HepG2 (cell line): ENCODE results near the gene SLC28A1. TPM values are rescaled to one million over a fixed set of nuclear protein-coding genes. Genes with fewer than 3 reads are reported as not detected.

Experiments
- ATAC-seq: fragments of 200-7000 bp; cut with Tn5 transposase; 3 replicates; pipeline ENCODE4 v1.9.1; 2020; ENCODE audit warnings: mild to moderate bottlenecking, moderate library complexity
- BruUV-seq: library from RNA; stranded (reverse); fragments of 400-500 nt; replicated peaks from 2 replicates; lab custom pipeline; 2021; lab: Mats Ljungman, UMichigan
- CTCF ChIA-PET: fragments of 300-600 bp; formaldehyde crosslinking; extraction: SDS; loops from one replicate; lab custom pipeline; 2021; ENCODE audit warnings: low total read pairs, inconsistent platforms, low intra/inter-chr PET ratio; lab: Yijun Ruan, JAX
- POLR2A ChIA-PET: fragments of 350-600 bp; sonication (Branson Sonifier 250); formaldehyde crosslinking; loops from one replicate; lab custom pipeline; 2020; ENCODE audit warnings: antibody characterized with exemption, inconsistent platforms; lab: Yijun Ruan, JAX
- DNase-seq: peaks from one replicate; pipeline ENCODE4 v3.0.0-alpha.2; 2015; ENCODE audit warnings: low spot score
- FAIRE-seq: peaks from 3 replicates; lab custom pipeline; 2011; peaks lifted over from hg19 to GRCh38; lab: Jason Lieb, UNC
- H2AFZ ChIP-seq: one replicate; pipeline ENCODE4 v1.6.1; 2011; ENCODE audit warnings: low read length, inconsistent platforms
- H3K27ac ChIP-seq: fragments of 300-600 bp; 3 replicates; pipeline ENCODE4 v1.8.0; 2011; ENCODE audit warnings: mixed run types, mild to moderate bottlenecking, mixed read lengths, low read length, inconsistent platforms; ENCODE audit not compliant: insufficient read depth; ENCODE audit errors: extremely low read length
- H3K27me3 ChIP-seq, 2 experiments: fragments of 200-600 bp in 1 of 2; 2 replicates in 1 of 2; 3 replicates in 1 of 2; pipeline versions ENCODE4 v1.6.0 to v1.8.0; 2011; ENCODE audit warnings: low read length in 2 of 2, mild to moderate bottlenecking in 2 of 2, moderate library complexity in 2 of 2, inconsistent platforms in 1 of 2; ENCODE audit not compliant: insufficient read depth in 2 of 2, control insufficient read depth in 1 of 2
- H3K36me3 ChIP-seq, 2 experiments: fragments of 200-600 bp in 1 of 2; replicated peaks in 1 of 2; 2 replicates in 1 of 2; 3 replicates in 1 of 2; pipeline versions ENCODE4 v1.5.1 to v1.8.0; 2011; ENCODE audit warnings: low read length in 2 of 2, inconsistent platforms in 1 of 2; ENCODE audit not compliant: insufficient read depth in 2 of 2, control insufficient read depth in 1 of 2
- H3K4me1 ChIP-seq: 2 replicates; pipeline ENCODE4 v1.5.1; 2012; ENCODE audit warnings: low read length, inconsistent platforms; ENCODE audit not compliant: insufficient read depth
- H3K4me2 ChIP-seq: 2 replicates; pipeline ENCODE4 v1.6.0; 2011; ENCODE audit warnings: low read depth, low read length, inconsistent platforms
- H3K4me3 ChIP-seq, 3 experiments: fragments of 200-600 bp in 1 of 3; sonication (generic), shearing (Covaris generic) in 1 of 3; replicated peaks in 1 of 3; 2 replicates each; pipeline ENCODE4 v1.5.1; 2011 to 2016; ENCODE audit warnings: low read length in 3 of 3, inconsistent platforms in 2 of 3, low read depth in 2 of 3, mild to moderate bottlenecking in 2 of 3, control low read depth in 1 of 3, mixed read lengths in 1 of 3; ENCODE audit not compliant: insufficient read depth in 1 of 3
- H3K79me2 ChIP-seq: one replicate; pipeline ENCODE4 v1.6.1; 2011; ENCODE audit warnings: low read length, inconsistent platforms; ENCODE audit not compliant: insufficient read depth
- H3K9ac ChIP-seq: 2 replicates; pipeline ENCODE4 v1.6.0; 2011; ENCODE audit warnings: mild to moderate bottlenecking, low read depth, low read length, inconsistent platforms; ENCODE audit not compliant: insufficient read depth
- H3K9me3 ChIP-seq: 2 replicates; pipeline ENCODE4 v1.5.1; 2012; ENCODE audit warnings: mild to moderate bottlenecking, low read length
- H4K20me1 ChIP-seq: 2 replicates; pipeline ENCODE4 v1.6.0; 2011; ENCODE audit warnings: inconsistent platforms, mild to moderate bottlenecking, low read length, moderate library complexity; ENCODE audit not compliant: insufficient read depth
- ELF4 ChIP-seq: sonication (generic); formaldehyde crosslinking; IDR thresholded peaks from 2 replicates; pipeline ENCODE4 v1.5.0; 2020; ENCODE audit warnings: missing genetic modification reagents, mild to moderate bottlenecking, moderate library complexity, borderline replicate concordance
- RBM22 ChIP-seq: fragments of 200-400 bp; formaldehyde crosslinking; optimal IDR thresholded peaks from 2 replicates; pipeline ENCODE3; 2017; ENCODE audit warnings: mild to moderate bottlenecking, low read length, moderate library complexity
- SP1 ChIP-seq, 2 experiments: fragments of 450-650 bp in 1 of 2; sonication (generic) in 1 of 2; formaldehyde crosslinking in 1 of 2; IDR thresholded peaks; 2 replicates each; pipeline versions ENCODE4 v1.4.0 to v1.6.1; 2016 to 2020; ENCODE audit warnings: missing genetic modification reagents in 1 of 2
- TEF ChIP-seq: sonication (generic); formaldehyde crosslinking; IDR thresholded peaks from 2 replicates; pipeline ENCODE4 v1.5.0; 2020; ENCODE audit warnings: missing genetic modification reagents
- ZBTB21 ChIP-seq: sonication (generic); formaldehyde crosslinking; IDR thresholded peaks from 2 replicates; pipeline ENCODE4 v1.4.0; 2020; ENCODE audit warnings: missing genetic modification reagents
- ZBTB38 ChIP-seq: sonication (generic); formaldehyde crosslinking; IDR thresholded peaks from 2 replicates; pipeline ENCODE4 v1.5.1; 2020; ENCODE audit warnings: mild to moderate bottlenecking, missing genetic modification reagents
- WGBS: methylation state at CpG from one replicate; pipeline ENCODE4 v1.1.6; 2017; ENCODE audit warnings: low lambda C conversion rate; 5-methylcytosine and 5-hydroxymethylcytosine counted together
- in situ Hi-C: cut with HindIII; loops from 2 replicates; pipeline ENCODE4 v1.10.0; 2017; ENCODE audit warnings: low pct_unique_long_range_greater_than_20kb; ENCODE audit not compliant: extremely low pct_ligation_motif_present
- intact Hi-C: fragments of 100-400 bp; cut with micrococcal nuclease; formaldehyde crosslinking; loops from one replicate; pipeline ENCODE4 v1.10.0; 2022; ENCODE audit not compliant: unreplicated experiment
- polyA plus RNA-seq, 8 experiments: library from polyadenylated mRNA; depleted of rRNA in 3 of 8; stranded (reverse) in 7 of 8; unstranded in 1 of 8; fragments of >200 nt; fragmentation: Illumina TruSeq in 4 of 8; extraction: Trizol in 4 of 8; gene quantifications; 2 replicates each; pipeline versions ENCODE4 v1.2.1 to v1.2.3, GENCODE V29; 2011 to 2016; ENCODE audit warnings: low read depth in 4 of 8, missing spikeins in 1 of 8, mixed read lengths in 1 of 8; ENCODE audit not compliant: insufficient read depth in 1 of 8
- total RNA-seq, 5 experiments: library from RNA; depleted of rRNA; stranded (reverse); fragments of >200 nt; fragmentation: Illumina TruSeq; extraction: Trizol; gene quantifications; 2 replicates each; pipeline ENCODE4 v1.2.3, GENCODE V29; 2016; ENCODE audit warnings: low read depth in 1 of 5

The SLC28A1 gene
- total and polyA plus RNA-seq, 2 of the 13 experiments (the other 11 are each of a cell fraction or from before 2014, with no cell fraction given) = 0.31 to 5.8 TPM

GRCh38 chr15:84857418-84858004, 27.0 kb upstream of the SLC28A1 start (continued):
- no peak for TF ChIP-seq RBM22
- TF ChIP-seq, all 625 proteins: peak for 0

GRCh38 chr15:84858231-84858630, 26.2 kb upstream of the SLC28A1 start:
- no peak for FAIRE-seq
- ChIA-PET CTCF (no interaction called here), POLR2A (no interaction called here)
- peak overlapping the region in 1 of 3 experiments; percentile 13; a peak in 1 of 6 replicates for H3K4me3 ChIP-seq
- peak; percentile 63 for ATAC-seq
- H3K36me3 ChIP-seq = no peaks in the 10 kb centered on the region
- no peaks in the 10 kb centered on the region for H4K20me1 ChIP-seq
- no TSS peak for BruUV-seq
- intact Hi-C loops = no loop called here
- peak overlapping the region; percentile 25; the same call in 1 of the 2 replicates for H3K4me2 ChIP-seq
- in situ Hi-C loops = no loop called here
- DNase-seq = no peak
- H3K27ac ChIP-seq = no peak overlapping the region
- H2AFZ ChIP-seq = no peak overlapping the region
- no peak for TF ChIP-seq ZBTB38 (CRISPR knock-in tag)
- TF ChIP-seq TEF = no peak
- TF ChIP-seq ELF4 = no peak
- no peak for TF ChIP-seq SP1 (IDR thresholded peaks at IDR 0.05)
- TF ChIP-seq SP1 (CRISPR knock-in tag; IDR thresholded peaks at IDR 0.05) = no peak
- TF ChIP-seq ZBTB21 (CRISPR knock-in tag) = no peak
- no peak overlapping the region for H3K9ac ChIP-seq
- H3K79me2 ChIP-seq = no peaks in the 10 kb centered on the region
- no peaks in the 10 kb centered on the region for H3K9me3 ChIP-seq
- 29% methylated on average over 9 of the region's 11 CpGs for WGBS
- peaks cover 32% of the 10 kb centered on the region for H3K4me1 ChIP-seq
- H3K27me3 ChIP-seq = peaks cover 10 to 49% of the 10 kb centered on the region in 2 experiments; a peak in 4 of 5 replicates
